Type B pancreatic cell (in vitro differentiated cells): ENCODE data around the gene CEP128. TPM values are rescaled to one million over a fixed set of nuclear protein-coding genes. Genes with fewer than 3 reads are reported as not detected.
A peak's percentile ranks its signal among the peaks of the same experiment; 100 is the strongest.

Experiments
- DNase-seq: peaks from one replicate; pipeline ENCODE4 v3.0.0; 2021; ENCODE audit warnings: mixed read lengths; ENCODE audit not compliant: unreplicated experiment; ENCODE audit errors: extremely low spot score
- H3K27ac Mint-ChIP-seq: 2 replicates; pipeline ENCODE4 v1.8.0; 2021; ENCODE audit warnings: mild to moderate bottlenecking, mixed read lengths
- H3K27me3 Mint-ChIP-seq: 2 replicates; pipeline ENCODE4 v1.8.0; 2021; ENCODE audit warnings: mixed read lengths
- H3K36me3 Mint-ChIP-seq: 2 replicates; pipeline ENCODE4 v1.8.0; 2021; ENCODE audit warnings: mixed read lengths
- H3K4me1 Mint-ChIP-seq: one replicate; pipeline ENCODE4 v1.8.0; 2021; ENCODE audit warnings: mixed read lengths; ENCODE audit not compliant: unreplicated experiment
- H3K4me3 Mint-ChIP-seq: 2 replicates; pipeline ENCODE4 v1.8.0; 2021; ENCODE audit warnings: mild to moderate bottlenecking, mixed read lengths
- H3K9me3 Mint-ChIP-seq: 2 replicates; pipeline ENCODE4 v1.8.0; 2021; ENCODE audit warnings: mixed read lengths
- long read RNA-seq: library from polyadenylated mRNA; unstranded; transcript quantifications from one replicate; pipeline ENCODE4 v2.0.0, GENCODE V29; 2020
- total RNA-seq: library from RNA; stranded (reverse); gene quantifications from 2 replicates; pipeline ENCODE4 v1.2.1, GENCODE V29; 2021; ENCODE audit warnings: low replicate concordance
- TF ChIP-seq, protein P1 (sequence below): fragments of 200-600 bp; sonication (generic); conservative IDR thresholded peaks from 2 replicates; pipeline ENCODE4 v1.5.0; 2021; ENCODE audit warnings: antibody characterized with exemption, mild to moderate bottlenecking

The CEP128 gene
- total RNA-seq = 7.4 and 17.7 TPM in 2 replicates
- long read RNA-seq, full-length matches to known transcripts = 2 of 16 reads
- long read RNA-seq, partial matches to known transcripts = 7 of 16 reads
- long read RNA-seq, other reads (novel, unspliced or antisense) = 7 of 16 reads

- peak within 1 kb of the TSS; percentile 93 for H3K4me3 Mint-ChIP-seq
- no peaks in the 10 kb centered on the region for H3K36me3 Mint-ChIP-seq
- TF ChIP-seq, protein P1, sequence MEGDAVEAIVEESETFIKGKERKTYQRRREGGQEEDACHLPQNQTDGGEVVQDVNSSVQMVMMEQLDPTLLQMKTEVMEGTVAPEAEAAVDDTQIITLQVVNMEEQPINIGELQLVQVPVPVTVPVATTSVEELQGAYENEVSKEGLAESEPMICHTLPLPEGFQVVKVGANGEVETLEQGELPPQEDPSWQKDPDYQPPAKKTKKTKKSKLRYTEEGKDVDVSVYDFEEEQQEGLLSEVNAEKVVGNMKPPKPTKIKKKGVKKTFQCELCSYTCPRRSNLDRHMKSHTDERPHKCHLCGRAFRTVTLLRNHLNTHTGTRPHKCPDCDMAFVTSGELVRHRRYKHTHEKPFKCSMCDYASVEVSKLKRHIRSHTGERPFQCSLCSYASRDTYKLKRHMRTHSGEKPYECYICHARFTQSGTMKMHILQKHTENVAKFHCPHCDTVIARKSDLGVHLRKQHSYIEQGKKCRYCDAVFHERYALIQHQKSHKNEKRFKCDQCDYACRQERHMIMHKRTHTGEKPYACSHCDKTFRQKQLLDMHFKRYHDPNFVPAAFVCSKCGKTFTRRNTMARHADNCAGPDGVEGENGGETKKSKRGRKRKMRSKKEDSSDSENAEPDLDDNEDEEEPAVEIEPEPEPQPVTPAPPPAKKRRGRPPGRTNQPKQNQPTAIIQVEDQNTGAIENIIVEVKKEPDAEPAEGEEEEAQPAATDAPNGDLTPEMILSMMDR = no peak
- peaks cover 17% of the 10 kb centered on the region for H3K4me1 Mint-ChIP-seq
- H3K9me3 Mint-ChIP-seq = no peaks in the 10 kb centered on the region
- peak within 1 kb of the TSS; percentile 94 for H3K27ac Mint-ChIP-seq
- peaks cover 4% of the 10 kb centered on the region for H3K27me3 Mint-ChIP-seq
- peak; percentile 93 for DNase-seq
These were observed at the start of gene CEP128 for GRCh38 chr14:80941241-80942185. TSS of gene CEP128 (minus strand) at chr14:80941738.

GRCh38 chr14:80988735-80989429 lies 47.3 kb upstream of the CEP128 start:
- H3K36me3 Mint-ChIP-seq = no peaks in the 10 kb centered on the region
- H3K27ac Mint-ChIP-seq = no peak overlapping the region
- no peak overlapping the region for H3K4me3 Mint-ChIP-seq
- no peaks in the 10 kb centered on the region for H3K9me3 Mint-ChIP-seq
- H3K27me3 Mint-ChIP-seq = peaks cover 7% of the 10 kb centered on the region
- no peaks in the 10 kb centered on the region for H3K4me1 Mint-ChIP-seq
- TF ChIP-seq, protein P1 = no peak
- DNase-seq = no peak

- Mint-ChIP-seq H3K4me1 (no peaks in the 10 kb centered on the region), H3K4me3 (no peak overlapping the region), H3K27ac (no peak overlapping the region), H3K36me3 (no peaks in the 10 kb centered on the region), H3K27me3 (peaks cover 12% of the 10 kb centered on the region), H3K9me3 (no peaks in the 10 kb centered on the region)
- TF ChIP-seq, protein P1 = no peak
- no peak for DNase-seq
These were observed 46.7 kb upstream of the CEP128 start for GRCh38 chr14:80988192-80988591.

GRCh38 chr14:80987235-80988032 lies 45.9 kb upstream of the CEP128 start:
- Mint-ChIP-seq H3K9me3 (no peaks in the 10 kb centered on the region), H3K27me3 (peaks cover 12% of the 10 kb centered on the region), H3K4me3 (no peak overlapping the region), H3K4me1 (no peaks in the 10 kb centered on the region), H3K36me3 (no peaks in the 10 kb centered on the region), H3K27ac (no peak overlapping the region)
- TF ChIP-seq, protein P1 = peak; percentile 96
- DNase-seq = no peak

DNA sequence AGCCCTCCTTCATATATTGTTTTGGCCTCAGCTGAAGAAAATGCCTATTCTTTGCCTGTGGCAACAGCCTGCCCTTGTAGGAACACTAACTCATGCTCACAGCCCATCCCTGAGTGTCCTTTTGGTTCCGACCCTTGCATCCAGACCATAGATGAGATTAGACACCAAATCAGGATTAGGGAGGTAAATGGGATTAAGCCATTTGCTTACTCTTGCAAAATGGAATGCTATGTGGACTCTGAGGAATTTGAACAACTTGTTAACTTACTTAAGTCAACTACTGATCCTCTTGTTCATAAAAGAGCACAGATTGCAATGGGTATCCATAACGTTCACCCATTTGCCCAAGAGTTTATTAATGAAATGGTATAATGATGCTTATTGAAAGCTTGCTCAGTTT lies 41.2 kb upstream of the CEP128 start:
- no peaks in the 10 kb centered on the region for H3K4me1 Mint-ChIP-seq
- no peaks in the 10 kb centered on the region for H3K36me3 Mint-ChIP-seq
- TF ChIP-seq, protein P1 = no peak
- DNase-seq = no peak
- no peak overlapping the region for H3K27ac Mint-ChIP-seq
- no peak overlapping the region for H3K4me3 Mint-ChIP-seq
- no peaks in the 10 kb centered on the region for H3K9me3 Mint-ChIP-seq
- peaks cover 15% of the 10 kb centered on the region for H3K27me3 Mint-ChIP-seq
